ENCODE data around the gene BTN2A1.
"Not testable (repeated sequence)": the region's sequence is repeated elsewhere in the genome, so short reads cannot be mapped to it uniquely, and the experiment has no call there.

Gene BTN2A1

DNA sequence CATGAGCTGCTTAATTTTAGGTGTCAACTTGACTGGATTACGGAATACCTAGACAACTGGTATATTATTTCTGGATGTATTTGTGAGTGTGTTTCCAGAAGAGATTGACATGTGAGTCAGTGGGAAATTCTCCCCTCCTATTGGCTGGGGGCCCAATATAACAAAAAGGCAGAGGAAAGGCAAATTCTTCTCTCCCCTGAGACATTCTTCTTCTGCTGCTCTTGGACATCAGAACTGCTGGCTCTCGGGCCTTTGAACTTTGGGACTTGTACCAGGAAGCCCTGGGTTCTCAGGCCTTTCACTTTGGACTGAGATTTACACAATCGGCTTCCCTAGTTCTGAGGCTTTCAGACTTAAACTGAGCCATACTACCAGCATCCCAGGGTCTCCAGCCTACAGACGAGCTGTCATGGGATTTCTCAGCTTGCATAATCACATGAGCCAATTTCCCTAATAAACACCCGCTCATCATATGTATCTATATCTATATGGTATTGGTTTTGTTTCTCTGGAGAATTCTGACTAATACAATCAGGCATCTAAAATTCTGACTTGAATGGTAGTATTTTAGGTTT lies 25.0 kb upstream of the BTN2A1 start:
- DNase-seq (ENCODE audit: low spot score) = no peak

DNA sequence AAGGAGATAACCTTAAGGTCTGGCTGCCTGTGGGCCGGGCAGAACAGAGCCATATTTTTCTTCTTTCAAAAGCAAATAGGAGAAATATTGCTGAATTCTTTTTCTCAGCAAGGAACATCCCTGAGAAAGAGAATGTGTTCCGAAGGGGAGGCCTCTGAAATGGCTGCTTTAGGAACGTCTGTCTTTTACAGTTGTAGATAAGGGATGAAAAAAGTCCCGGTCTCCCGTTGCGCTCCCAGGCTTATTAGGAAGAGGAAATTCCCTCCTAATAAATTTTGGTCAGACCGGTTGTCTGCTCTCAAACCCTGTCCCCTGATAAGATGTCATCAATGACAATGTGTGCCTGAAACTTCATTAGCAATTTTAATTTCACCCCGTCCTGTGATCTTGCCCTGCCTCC lies 24.1 kb upstream of the BTN2A1 start:
- DNase-seq (ENCODE audit: low spot score) = not testable (repeated sequence)

DNA sequence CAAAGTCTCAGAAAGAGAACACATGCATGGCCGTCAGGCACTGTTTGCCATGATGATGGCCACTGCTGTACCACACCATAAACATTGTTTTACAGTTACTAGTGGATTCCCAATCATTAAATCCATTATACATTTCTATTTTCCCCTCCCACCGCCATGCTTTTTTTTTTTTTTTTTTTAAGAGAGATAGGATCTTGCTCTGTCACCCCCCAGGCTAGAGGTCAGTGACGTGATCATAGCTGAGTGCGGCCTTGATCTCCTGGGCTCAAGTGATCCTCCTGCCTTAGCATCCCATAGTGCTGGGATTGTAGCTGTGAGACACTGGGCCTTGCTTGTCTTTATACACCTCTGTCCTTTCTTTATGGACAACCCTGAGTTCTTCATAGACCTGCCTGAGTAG lies 21.7 kb upstream of the BTN2A1 start:
- no peak for DNase-seq (ENCODE audit: low spot score)

DNA sequence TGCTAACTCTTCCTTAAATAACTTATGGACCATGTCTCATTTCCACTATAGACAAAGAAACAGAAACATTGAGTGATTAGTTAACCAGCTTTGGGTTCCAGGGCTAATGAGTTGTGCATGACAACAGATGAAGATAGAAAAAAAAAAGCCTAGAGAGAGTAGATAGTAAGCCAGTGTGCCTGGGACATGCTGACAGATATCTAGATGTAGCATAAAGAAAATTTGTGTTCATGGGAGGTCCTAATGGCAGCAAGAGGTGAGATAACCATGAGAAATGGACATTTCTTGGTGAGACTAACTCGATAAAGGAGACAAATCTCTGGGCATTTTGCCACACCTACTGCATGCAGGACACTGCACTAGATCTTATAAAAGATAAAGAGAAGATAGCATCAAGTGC lies 20.2 kb upstream of the BTN2A1 start:
- DNase-seq (ENCODE audit: low spot score) = no peak

DNA sequence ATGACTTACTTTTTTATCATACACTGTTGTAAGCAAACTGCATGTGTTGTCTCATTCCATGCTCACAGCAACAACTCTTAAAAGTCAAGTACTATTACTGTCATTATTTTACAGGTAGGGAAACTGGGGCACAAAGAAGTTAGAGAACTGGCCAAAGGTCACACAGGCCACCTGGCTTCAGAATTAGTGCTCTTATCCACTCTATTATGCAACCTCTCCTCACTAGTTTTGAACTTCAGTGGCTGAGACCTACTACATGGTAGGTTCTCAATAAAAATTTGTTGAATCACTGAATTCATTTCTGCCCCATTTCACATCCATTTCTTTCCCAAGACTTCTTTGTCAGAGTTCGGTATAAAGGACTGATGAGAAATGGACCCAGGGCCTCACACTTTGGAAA lies 19.8 kb upstream of the BTN2A1 start:
- no peak for DNase-seq (ENCODE audit: low spot score)

DNA sequence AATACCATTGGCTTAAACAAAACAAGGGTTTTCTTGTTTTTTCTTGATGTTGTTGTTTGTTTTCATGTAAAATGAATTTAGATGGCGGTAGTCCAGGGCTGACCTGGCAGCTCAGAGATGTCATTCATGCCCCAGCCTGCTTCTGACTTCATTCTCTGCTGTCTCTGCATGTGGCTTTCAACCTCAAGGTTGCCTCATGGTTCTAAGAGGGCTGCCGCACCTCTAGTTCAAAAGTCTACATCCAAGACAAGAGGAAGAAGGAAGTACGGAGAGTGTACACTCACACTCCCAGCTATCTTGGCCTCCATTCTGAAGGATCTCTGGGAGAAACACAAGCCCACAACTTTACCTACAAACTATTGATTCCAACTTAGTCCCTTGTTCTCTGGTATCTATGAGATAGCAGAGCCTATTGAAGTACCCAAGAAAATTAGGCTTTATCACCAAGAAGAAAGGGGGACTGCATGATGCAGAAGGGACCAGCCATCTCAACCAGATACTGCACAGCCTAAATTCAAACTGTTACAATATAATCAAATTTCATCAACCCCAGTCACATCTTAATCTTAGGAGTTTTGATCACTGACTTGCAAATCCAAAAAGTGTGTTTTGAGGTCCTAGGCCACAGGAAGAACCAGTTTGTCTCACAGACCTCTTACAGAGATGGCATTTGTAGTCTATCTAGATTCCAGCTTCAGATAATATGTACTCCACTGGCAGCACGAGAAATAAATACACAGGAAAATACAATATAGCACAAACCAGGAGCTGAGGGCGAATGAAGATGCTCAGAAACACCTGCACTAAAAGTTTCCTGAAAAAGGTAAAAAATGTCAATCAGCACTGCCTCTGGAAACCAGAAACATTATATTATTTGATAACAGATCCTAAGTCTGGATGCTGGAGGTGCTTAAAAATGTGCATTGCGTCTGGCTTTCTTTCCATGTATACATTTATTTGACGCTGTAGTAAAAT lies 18.3 kb upstream of the BTN2A1 start:
- DNase-seq (ENCODE audit: low spot score) = no peak

DNA sequence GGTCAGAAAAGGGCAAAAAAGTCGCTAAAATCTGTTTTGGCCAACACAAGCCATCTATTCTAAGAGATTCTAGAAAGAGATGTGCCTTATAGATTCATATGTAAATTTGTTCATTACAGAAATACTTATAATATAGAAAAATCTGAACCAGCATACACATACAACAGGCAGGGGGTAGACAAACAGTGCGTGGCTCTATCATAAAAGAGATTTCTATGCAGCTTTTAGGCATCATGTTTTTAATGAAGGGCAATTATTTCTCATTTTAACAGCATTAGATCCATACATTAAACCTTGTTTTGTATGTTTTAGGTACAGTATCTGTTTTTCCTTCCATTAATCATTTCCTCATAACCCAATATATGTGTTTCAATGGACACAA lies 16.8 kb upstream of the BTN2A1 start:
- DNase-seq (ENCODE audit: low spot score) = no peak

DNA sequence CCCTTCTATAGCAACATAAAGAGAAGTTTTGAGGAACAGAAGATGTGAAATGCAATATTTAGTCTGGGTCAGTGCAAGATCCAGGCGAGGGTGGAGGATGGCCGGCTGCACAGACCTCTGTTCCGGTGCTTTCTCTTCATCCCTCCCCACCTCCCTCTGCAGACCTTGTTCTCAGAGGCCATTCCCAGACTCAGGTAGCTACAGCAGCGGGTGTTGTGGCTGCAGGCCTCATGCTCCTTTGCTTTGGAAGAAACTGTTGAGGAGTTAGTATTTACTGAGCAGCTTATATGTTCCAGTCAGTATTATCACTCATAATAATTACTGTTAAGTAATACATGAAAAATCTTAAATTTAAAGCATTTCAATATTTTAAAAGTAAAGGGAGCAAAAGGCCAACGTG lies 15.8 kb upstream of the BTN2A1 start:
- no peak for DNase-seq (ENCODE audit: low spot score)

DNA sequence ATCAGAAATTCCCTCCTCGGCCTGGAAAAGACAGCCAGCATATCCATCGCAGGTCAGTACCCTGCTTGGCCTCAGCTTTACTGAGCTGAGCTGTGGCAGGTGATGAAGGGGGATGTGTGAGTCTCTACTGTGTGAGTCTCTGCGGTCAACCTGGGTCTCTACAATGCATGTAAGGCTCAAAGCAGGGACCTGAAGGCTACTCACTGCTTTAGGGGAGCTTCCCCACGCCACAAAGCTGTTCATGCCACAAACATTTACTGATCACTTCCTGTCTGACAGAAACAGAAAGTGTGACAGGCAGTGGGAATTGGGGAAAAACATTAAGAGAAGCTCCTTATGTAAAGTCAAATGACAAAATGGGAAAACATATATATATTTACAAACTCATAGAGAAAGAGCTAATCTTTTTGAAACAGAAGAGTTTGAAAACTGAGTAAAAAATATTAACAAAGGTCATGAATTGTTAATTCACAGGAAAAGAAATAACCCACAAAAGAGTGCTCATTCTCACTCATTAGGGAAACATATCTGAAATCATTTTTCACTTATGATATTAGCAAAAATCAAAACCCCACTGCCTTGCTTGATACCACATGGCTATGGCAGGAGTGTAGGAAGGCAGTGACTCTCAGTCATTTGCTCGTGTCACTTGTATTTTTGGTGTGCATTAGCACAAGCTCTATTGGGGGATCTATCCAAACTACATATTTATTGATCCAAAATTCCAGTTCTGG lies 11.7 kb upstream of the BTN2A1 start:
- no peak for DNase-seq (ENCODE audit: low spot score)

DNA sequence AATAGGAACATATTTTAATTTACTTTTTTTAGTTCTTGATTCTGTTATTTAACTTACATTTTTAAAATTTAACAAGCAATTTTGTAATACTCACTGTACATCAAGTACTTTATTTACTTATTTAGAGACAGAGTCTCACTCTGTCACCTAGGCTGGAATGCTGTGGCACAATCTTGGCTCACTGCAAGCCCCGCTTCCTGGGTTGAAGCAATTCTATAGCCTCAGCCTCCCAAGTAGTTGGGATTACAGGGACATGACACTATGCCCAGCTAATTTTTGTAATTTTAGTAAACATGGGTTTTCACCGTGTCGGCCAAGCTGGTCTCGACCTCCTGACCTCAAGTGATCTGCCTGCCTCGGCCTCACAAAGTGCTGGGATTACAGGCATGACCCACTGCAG lies 10.5 kb upstream of the BTN2A1 start:
- no peak for DNase-seq (ENCODE audit: low spot score)

DNA sequence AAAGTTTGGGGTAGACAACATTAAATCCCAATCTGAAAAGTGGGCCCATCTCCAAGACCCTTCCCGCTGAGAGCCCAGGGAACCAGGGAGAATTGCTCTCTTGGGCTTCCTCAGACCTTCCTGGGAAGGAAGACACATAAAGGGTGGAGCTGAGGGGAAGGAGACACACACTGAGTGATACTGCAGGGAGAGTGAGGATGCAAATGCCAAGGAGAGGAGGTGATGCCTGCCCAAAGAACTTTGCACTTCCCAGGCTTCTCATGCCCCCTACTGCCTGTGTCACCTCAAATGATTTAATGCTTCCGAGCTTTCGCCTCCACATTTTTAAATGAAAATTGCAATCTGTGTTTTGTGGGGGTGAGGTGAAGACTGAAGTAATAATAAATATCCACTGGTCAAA lies 7.5 kb upstream of the BTN2A1 start:
- DNase-seq (ENCODE audit: low spot score) = no peak

DNA sequence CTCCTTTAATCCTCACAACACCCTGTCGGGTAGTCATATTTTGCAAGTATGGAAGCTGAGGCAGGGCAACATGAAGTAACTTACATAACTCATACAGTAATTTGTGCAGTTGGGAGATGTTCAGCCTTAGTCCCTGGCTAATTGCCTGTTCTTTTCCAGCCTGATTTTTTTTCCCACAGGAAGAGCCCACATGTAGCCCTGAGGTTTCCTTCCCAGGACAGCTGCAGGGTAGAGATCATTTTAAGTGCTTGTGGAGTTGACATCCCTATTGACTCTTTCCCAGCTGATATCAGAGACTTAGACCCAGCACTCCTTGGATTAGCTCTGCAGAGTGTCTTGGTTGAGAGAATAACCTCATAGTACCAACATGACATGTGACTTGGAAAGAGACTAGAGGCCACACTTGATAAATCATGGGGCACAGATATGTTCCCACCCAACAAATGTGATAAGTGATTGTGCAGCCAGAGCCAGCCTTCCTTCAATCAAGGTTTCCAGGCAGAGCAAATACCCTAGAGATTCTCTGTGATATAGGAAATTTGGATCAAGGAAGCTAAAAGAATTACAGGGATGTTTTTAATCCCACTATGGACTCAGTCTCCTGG lies 5.0 kb upstream of the BTN2A1 start:
- no peak for DNase-seq (ENCODE audit: low spot score)

DNA sequence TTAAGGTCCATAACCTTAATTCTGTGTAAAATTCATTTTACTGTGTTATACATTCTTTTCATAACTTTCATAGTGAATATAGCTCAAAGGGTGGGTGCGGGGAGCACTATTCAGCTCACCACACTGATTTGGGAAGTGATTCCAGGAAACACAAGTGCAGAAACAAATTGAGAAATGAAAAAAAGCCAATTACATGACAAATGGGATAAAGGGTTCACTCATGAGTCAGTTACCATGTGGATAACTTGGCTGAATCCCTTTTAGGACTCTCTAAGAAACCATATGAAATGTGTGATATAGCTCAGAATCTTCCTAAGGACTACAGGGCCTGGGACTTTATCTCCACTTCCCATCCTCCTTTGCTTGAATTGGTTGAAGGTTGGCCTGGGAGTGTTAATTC lies 3.1 kb upstream of the BTN2A1 start:
- no peak for DNase-seq (ENCODE audit: low spot score)

DNA sequence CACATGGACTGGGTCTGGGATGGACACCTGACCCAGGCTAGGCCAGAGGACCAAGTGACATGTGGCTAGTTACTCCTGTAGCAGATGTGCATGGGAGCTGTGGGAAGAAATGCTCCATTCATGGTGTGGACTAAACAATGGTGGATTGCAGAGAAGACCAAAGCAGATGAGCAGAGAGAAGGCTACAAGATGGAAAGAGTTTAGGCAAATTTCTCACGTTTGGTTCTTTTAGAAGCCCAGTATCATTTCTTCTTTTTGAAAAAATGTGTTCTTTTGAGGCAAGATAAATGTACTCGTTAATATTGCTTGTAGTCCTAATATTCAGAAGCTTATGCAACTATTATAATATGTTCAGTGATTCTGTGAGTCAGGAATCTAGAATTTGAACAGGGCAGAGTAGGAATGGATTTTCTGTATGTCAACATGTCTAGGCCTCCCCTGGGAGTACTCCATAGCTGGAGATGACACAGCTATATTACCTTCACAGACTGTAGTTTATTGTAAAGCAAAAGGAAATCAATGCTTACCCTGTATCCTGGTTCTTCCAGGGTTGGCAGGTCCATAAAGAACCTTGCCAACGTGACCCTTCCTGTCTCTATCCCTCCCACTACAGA lies 2.3 kb upstream of the BTN2A1 start:
- no peak for DNase-seq (ENCODE audit: low spot score)

DNA sequence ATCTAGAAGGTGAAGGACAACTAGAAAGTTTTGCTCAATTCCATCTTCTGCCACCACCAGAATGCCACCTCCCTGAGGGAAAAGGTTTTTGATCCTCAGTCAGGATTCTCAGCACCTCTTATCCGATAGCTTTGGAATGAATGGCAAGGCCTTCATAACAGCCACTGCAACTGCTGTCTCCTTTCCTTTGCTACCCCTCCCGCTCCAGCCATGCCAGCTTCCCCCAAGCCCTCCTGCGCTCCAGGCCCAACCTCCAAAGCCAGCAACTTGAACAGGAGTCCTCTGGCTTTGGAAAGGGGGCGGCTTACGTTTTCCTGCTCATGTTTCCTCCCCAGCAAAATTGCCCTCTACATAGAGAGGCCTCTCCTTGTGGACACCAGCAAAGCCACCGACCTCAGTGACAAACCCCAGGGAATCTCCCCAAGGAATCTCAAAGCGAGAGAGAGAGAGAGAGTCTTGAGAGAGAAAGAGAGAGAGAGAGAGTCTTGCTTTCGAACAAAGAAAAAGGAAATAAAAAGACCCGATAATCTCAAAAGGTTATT lies 420 bp upstream of the BTN2A1 start:
- peak; percentile 26 for DNase-seq (ENCODE audit: low spot score)

DNA sequence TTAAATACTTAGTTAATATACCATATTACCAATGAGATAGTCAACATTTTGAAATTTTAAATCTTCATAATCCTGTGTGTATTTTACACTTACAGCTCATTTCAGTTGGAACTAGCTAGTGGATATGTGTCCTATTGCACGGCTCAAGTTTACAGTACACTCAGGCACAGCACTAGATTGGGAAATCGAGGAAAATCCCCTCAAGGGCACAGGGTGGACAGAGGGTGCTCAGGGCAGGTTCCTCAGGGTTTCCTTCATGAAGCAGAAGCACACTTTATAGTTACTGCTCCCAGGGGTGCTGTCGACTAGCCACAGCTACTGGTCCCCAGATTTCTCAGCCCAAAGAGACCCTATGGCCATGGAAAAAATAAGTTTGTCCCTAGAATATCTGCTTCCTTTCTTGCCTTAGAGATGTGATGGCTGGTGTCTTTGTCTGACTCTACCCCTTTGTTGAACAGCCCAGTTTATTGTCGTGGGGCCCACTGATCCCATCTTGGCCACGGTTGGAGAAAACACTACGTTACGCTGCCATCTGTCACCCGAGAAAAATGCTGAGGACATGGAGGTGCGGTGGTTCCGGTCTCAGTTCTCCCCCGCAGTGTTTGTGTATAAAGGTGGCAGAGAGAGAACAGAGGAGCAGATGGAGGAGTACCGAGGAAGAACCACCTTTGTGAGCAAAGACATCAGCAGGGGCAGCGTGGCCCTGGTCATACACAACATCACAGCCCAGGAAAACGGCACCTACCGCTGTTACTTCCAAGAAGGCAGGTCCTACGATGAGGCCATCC lies 1.5 kb downstream of the BTN2A1 start:
- no peak for DNase-seq (ENCODE audit: low spot score)

DNA sequence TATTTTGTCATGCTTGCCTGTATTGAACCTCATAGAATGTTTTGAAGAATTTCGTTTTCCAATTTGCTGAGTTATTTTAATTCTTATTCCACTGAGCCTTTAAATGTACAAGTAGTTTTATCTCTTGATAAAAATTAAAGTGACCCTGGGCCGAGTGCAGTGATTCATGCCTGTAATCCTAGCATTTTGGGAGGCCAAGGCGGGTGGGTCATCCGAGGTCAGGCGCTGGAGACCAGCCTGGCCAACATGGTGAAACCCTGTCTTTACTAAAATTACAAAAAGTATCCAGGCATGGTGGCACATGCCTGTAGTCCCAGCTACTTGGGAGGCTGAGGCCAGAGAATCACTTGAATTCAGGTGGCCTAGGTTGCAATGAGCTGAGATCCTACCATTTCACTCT lies 3.6 kb downstream of the BTN2A1 start:
- DNase-seq (ENCODE audit: low spot score) = not testable (repeated sequence)

DNA sequence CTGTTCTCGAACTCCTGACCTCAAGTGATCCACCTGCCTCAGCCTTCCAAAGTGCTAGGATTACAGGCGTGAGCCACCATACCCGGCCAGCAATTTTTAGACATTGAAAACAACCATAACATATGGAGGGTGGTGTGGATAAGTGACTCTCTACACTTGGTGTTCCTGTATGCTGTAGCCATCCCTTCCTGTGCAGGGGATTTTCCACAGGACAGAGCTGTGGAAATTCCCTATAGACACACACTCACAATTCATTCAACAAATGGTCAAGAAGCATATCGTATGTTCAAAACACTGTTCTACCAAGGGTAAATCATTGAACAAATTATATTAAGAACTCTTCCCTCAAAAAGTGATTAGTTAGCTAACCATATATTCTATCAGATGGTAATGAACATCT lies 6.3 kb downstream of the BTN2A1 start:
- DNase-seq (ENCODE audit: low spot score) = no peak

DNA sequence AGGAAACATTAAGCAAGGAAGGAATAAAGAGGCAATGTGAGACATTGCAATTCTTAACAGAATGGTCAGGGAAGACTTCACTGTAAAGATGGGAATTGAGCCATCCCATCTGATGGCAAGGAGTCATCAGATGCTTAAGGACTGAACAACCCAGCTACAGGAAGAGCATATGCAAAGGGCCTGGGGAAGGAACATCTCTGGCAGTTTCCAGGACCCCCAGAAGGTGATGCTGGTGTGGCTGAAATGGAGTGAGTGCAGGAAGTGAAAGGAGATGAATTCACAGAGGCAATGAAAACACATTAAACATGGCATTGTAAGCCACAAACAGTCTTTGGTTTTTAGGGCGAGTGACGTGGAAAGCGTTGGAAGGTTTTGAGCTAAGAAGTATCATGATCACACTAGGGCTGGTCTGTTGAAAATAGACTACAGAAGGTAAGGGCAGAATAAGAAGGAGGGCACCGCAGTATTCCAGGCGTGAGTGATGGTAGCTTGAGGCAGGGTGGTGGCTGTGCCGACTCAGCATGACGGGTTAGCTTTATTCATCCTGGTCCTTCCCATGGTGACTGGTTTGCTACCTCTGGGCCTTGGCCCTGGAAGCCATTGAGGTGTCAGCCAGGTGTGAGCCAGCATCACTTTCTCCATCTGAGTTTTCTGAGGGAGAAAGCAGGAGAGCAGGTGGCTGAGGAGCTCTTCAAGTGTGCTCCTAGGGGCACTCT lies 6.8 kb downstream of the BTN2A1 start:
- no peak for DNase-seq (ENCODE audit: low spot score)

DNA sequence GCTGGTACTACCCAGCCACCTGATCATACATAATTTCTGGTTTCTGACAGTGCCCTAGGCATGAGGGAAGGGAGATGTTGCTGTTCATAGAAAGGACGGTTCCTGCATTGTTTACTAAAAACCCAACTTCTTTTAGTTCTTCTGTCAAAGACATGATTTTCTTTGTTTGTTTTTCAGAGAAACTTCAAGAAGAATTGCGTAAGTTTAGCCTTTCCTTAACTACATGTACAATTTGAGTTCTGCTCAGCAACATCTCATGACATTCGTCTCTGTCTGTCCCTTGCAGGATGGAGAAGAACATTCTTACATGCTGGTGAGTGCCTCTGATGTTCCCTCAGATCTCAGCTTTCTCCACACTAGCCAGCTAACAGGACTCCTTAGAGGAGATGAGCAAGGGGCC lies 8.0 kb downstream of the BTN2A1 start:
- DNase-seq (ENCODE audit: low spot score) = no peak
